HepG2 (cell line): ENCODE data around the gene ICAM5. TPM values are rescaled to one million over a fixed set of nuclear protein-coding genes. Genes with fewer than 3 reads are reported as not detected.

Experiments used
- AKAP8 ChIP-seq: sonication (generic); formaldehyde crosslinking; IDR thresholded peaks from 2 replicates; pipeline ENCODE4 v1.5.1; 2020; ENCODE audit warnings: mild to moderate bottlenecking, missing genetic modification reagents
- DRAP1 ChIP-seq: IDR thresholded peaks from 2 replicates; pipeline ENCODE4 v1.6.1; 2016; ENCODE audit warnings: missing genetic modification reagents, missing compliant biosample characterization
- DZIP1 ChIP-seq: sonication (generic); formaldehyde crosslinking; IDR thresholded peaks from 2 replicates; pipeline ENCODE4 v1.5.0; 2020; ENCODE audit warnings: mild to moderate bottlenecking, missing genetic modification reagents
- HCFC1 ChIP-seq: fragments of 150-350 bp; IDR thresholded peaks from 2 replicates; pipeline ENCODE4 v1.6.1; 2014; ENCODE audit warnings: low read depth, low read length
- PHF20 ChIP-seq: sonication (generic); formaldehyde crosslinking; IDR thresholded peaks from 2 replicates; pipeline ENCODE4 v1.5.0; 2020; ENCODE audit warnings: mild to moderate bottlenecking, missing genetic modification reagents
- RBFOX2 ChIP-seq: fragments of 200-400 bp; formaldehyde crosslinking; IDR thresholded peaks from 2 replicates; pipeline ENCODE4 v1.6.1; 2017; ENCODE audit warnings: low read depth, mild to moderate bottlenecking, low read length
- REPIN1 ChIP-seq: sonication (generic); formaldehyde crosslinking; IDR thresholded peaks from 2 replicates; pipeline ENCODE4 v1.8.0; 2022; ENCODE audit warnings: missing genetic modification reagents, low read depth, mild to moderate bottlenecking, borderline replicate concordance
- WIZ ChIP-seq: sonication (generic); formaldehyde crosslinking; IDR thresholded peaks from 2 replicates; pipeline ENCODE4 v1.5.1; 2020; ENCODE audit warnings: mild to moderate bottlenecking, missing genetic modification reagents
- YEATS2 ChIP-seq: sonication (generic); formaldehyde crosslinking; IDR thresholded peaks from 2 replicates; pipeline ENCODE4 v1.4.0; 2020; ENCODE audit warnings: missing genetic modification reagents, borderline replicate concordance
- ZBTB40 ChIP-seq, 2 experiments: fragments of 450-650 bp in 1 of 2; sonication (generic) in 1 of 2; formaldehyde crosslinking in 1 of 2; IDR thresholded peaks; 2 replicates each; pipeline versions ENCODE4 v1.6.1 to v1.8.0; 2016 to 2022; ENCODE audit warnings: antibody characterized with exemption in 1 of 2, mild to moderate bottlenecking in 1 of 2, missing genetic modification reagents in 1 of 2
- ZHX1 ChIP-seq: sonication (generic); formaldehyde crosslinking; IDR thresholded peaks from 2 replicates; pipeline ENCODE4 v1.8.1; 2022; ENCODE audit warnings: low read depth, mild to moderate bottlenecking, missing genetic modification reagents
- ZNF550 ChIP-seq: sonication (generic); formaldehyde crosslinking; IDR thresholded peaks from 2 replicates; pipeline ENCODE4 v1.4.0; 2020; ENCODE audit warnings: mild to moderate bottlenecking, missing genetic modification reagents, borderline replicate concordance
- polyA plus RNA-seq, 8 experiments: library from polyadenylated mRNA; depleted of rRNA in 3 of 8; stranded (reverse) in 7 of 8; unstranded in 1 of 8; fragments of >200 nt; fragmentation: Illumina TruSeq in 4 of 8; extraction: Trizol in 4 of 8; gene quantifications; 2 replicates each; pipeline versions ENCODE4 v1.2.1 to v1.2.3, GENCODE V29; 2011 to 2016; ENCODE audit warnings: low read depth in 4 of 8, missing spikeins in 1 of 8, mixed read lengths in 1 of 8; ENCODE audit not compliant: insufficient read depth in 1 of 8
- total RNA-seq, 5 experiments: library from RNA; depleted of rRNA; stranded (reverse); fragments of >200 nt; fragmentation: Illumina TruSeq; extraction: Trizol; gene quantifications; 2 replicates each; pipeline ENCODE4 v1.2.3, GENCODE V29; 2016; ENCODE audit warnings: low read depth in 1 of 5

Gene ICAM5
- total and polyA plus RNA-seq, 2 of the 13 experiments (the other 11 are each of a cell fraction or from before 2014, with no cell fraction given), result 0.46 to 1.6 TPM

GRCh38 chr19:10251792-10252694 is 37.7 kb upstream of the ICAM5 start, which contains the start of gene MRPL4 (continued):
- TF ChIP-seq ZHX1 (CRISPR knock-in tag) (peak; percentile 94), ZBTB40 (IDR thresholded peaks at IDR 0.05) (no peak), ZBTB40 (CRISPR knock-in tag; IDR thresholded peaks at IDR 0.05) (peak; percentile 75; the same call in 1 of the 2 replicates), PHF20 (CRISPR knock-in tag) (peak; percentile 99), REPIN1 (CRISPR knock-in tag) (peak; percentile 91), HCFC1 (peak; percentile 72), AKAP8 (CRISPR knock-in tag) (0 out of 2 replicates have a peak, but pooled peaks have one; percentile 67), RBFOX2 (peak; percentile 94), WIZ (CRISPR knock-in tag) (peak; percentile 71), ZNF550 (0 out of 2 replicates have a peak, but pooled peaks have one; percentile 86), DZIP1 (no peak), DRAP1 (CRISPR knock-in tag) (0 out of 2 replicates have a peak, but pooled peaks have one; percentile 18), YEATS2 (CRISPR knock-in tag) (peak; percentile 94)
